Spleen (tissue), 13 donors: Measurements from ENCODE around the gene DEFB119. TPM values are rescaled to one million over a fixed set of nuclear protein-coding genes. Genes with fewer than 3 reads are reported as not detected.
"Not testable (repeated sequence)": the region's sequence is repeated elsewhere in the genome, so short reads cannot be mapped to it uniquely, and the experiment has no call there.

Experiments
- DNase-seq: peaks from one replicate; pipeline ENCODE4 v3.0.0-alpha.2; 2020
- H3K27ac ChIP-seq, 8 donors: fragments of 200-600 bp; sonication (generic) in 7 of 8; 1 replicate in 4 of 8; 2 replicates in 4 of 8; pipeline versions ENCODE4 v1.5.0 to v1.8.0; 2016 to 2021; ENCODE audit warnings: inconsistent platforms in 4 of 8, mild to moderate bottlenecking in 4 of 8, moderate library complexity in 1 of 8
- H3K27me3 ChIP-seq, 7 donors: fragments of 200-600 bp; sonication (generic) in 6 of 7; replicated peaks in 1 of 7; 1 replicate in 4 of 7; 2 replicates in 3 of 7; pipeline versions ENCODE4 v1.5.0 to v1.8.0; 2016 to 2021; ENCODE audit warnings: inconsistent platforms in 3 of 7, mild to moderate bottlenecking in 1 of 7
- H3K36me3 ChIP-seq, 6 donors: fragments of 200-600 bp; sonication (generic) in 5 of 6; 1 replicate in 4 of 6; 2 replicates in 2 of 6; pipeline versions ENCODE4 v1.5.0 to v1.8.0; 2016 to 2021; ENCODE audit warnings: inconsistent platforms in 2 of 6
- H3K4me1 ChIP-seq, 6 donors: fragments of 200-600 bp; sonication (generic) in 5 of 6; 1 replicate in 3 of 6; 2 replicates in 3 of 6; pipeline versions ENCODE4 v1.5.0 to v1.8.0; 2016 to 2021; ENCODE audit warnings: inconsistent platforms in 3 of 6
- H3K4me3 ChIP-seq, 8 donors: fragments of 200-600 bp; sonication (generic) in 7 of 8; 1 replicate in 4 of 8; 2 replicates in 4 of 8; pipeline versions ENCODE4 v1.5.0 to v1.8.0; 2016 to 2021; ENCODE audit warnings: inconsistent platforms in 4 of 8, mild to moderate bottlenecking in 4 of 8, moderate library complexity in 2 of 8
- H3K9me3 ChIP-seq, 8 donors: fragments of 200-600 bp; sonication (generic) in 7 of 8; 1 replicate in 4 of 8; 2 replicates in 4 of 8; pipeline versions ENCODE4 v1.5.0 to v1.8.0; 2016 to 2021; ENCODE audit warnings: inconsistent platforms in 4 of 8
- POLR2A ChIP-seq, 3 donors: fragments of 450-650 bp; IDR thresholded peaks; one replicate each; pipeline ENCODE4 v1.5.1; 2017; ENCODE audit warnings: antibody characterized with exemption in 3 of 3, mild to moderate bottlenecking in 1 of 3
- POLR2AphosphoS5 ChIP-seq, 3 donors: sonication (generic); formaldehyde crosslinking; IDR thresholded peaks; one replicate each; pipeline ENCODE4 v1.5.1; 2017; ENCODE audit warnings: antibody characterized with exemption in 3 of 3
- WGBS, 5 donors: extraction: QIAGEN DNeasy Blood & Tissue Kit in 3 of 5; methylation state at CpG; one replicate each; pipeline versions ENCODE4 v1.1.5 to v1.1.7; 2013 to 2018; 5-methylcytosine and 5-hydroxymethylcytosine counted together
- intact Hi-C: fragments of 100-400 bp; cut with DNase I; formaldehyde crosslinking; loops from one replicate; pipeline ENCODE4 v1.15.0; 2023; ENCODE audit warnings: low total_unique reads
- long read RNA-seq, 2 donors: transcript quantifications; one replicate each; lab custom pipeline, GENCODE V29; 2026
- polyA plus RNA-seq, 3 donors: library from polyadenylated mRNA; stranded (reverse); fragments of 200-250 nt; gene quantifications; one replicate each; pipeline ENCODE4 v1.2.1, GENCODE V29; 2013
- total RNA-seq, 7 donors: library from RNA; depleted of rRNA in 3 of 7; stranded (reverse); fragments of >200 nt in 3 of 7; fragmentation: NEBNext Ultra II Directional in 4 of 7; extraction: Animal tissue kit (Norgen Biotek cat#: 25700) in 4 of 7; gene quantifications; one replicate each; pipeline versions ENCODE4 v1.1.0 to v1.2.1, GENCODE V29; 2016 to 2021
- TF ChIP-seq, protein P1 (sequence below), 11 experiments: fragments of 200-600 bp in 7 of 11; fragments of 450-650 bp in 4 of 11; sonication (generic) in 4 of 11; IDR thresholded peaks in 8 of 11; conservative IDR thresholded peaks in 3 of 11; 1 replicate in 7 of 11; 2 replicates in 4 of 11; pipeline versions ENCODE4 v1.4.0 to v1.8.0; 2016 to 2021; ENCODE audit warnings: antibody characterized with exemption in 11 of 11, inconsistent platforms in 4 of 11, mild to moderate bottlenecking in 1 of 11
- donor health status: healthy with polysubstance abuse.
- donor health status: DM: no; HTN: no; CAD: no; lungs with moderate emphysema.
- donor health status: DM: no; HTN: no; CAD: no.
- donor health status: Bipolar disorder and iron deficiency.
- donor health status: healthy.
- donor health status: DM: no; HTN: no; CAD: no.
- donor health status: DM: yes; HTN: yes; CAD: no.

Gene DEFB119, protein sequence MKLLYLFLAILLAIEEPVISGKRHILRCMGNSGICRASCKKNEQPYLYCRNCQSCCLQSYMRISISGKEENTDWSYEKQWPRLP
- not detected for total RNA-seq
- polyA plus RNA-seq, result not detected
- long read RNA-seq, donor 1, result 0 reads
- long read RNA-seq, donor 2, result 0 reads

DNA sequence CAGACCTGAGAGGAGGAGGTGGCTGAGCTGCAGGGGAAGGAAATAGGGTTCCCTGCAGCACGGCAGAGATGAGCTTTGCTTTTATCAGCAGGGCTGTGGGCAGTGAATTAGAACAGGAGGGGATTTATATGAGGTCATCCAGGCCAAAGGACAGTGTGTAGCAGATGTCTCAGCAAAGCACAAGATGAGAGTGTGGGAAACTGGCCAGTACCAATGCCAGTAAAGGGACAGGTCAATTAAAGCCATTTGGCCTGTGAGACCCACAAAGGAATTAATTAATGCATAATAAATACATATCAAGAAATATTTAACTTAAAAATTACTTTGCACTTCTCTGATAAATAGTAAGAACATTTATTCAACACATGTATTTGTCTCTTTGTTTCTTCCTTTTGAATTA lies at the start of gene DEFB119:
Gene DEFB119 (minus strand): TSS at position 101 of the 400 bp plus-strand sequence. CDS start 107 bp downstream, outside the sequence.
- intact Hi-C loops, result no loop called here
- TF ChIP-seq POLR2A (IDR thresholded peaks at IDR 0.05) (no peak), POLR2AphosphoS5 (IDR thresholded peaks at IDR 0.05) (no peak)
- TF ChIP-seq, protein P1, sequence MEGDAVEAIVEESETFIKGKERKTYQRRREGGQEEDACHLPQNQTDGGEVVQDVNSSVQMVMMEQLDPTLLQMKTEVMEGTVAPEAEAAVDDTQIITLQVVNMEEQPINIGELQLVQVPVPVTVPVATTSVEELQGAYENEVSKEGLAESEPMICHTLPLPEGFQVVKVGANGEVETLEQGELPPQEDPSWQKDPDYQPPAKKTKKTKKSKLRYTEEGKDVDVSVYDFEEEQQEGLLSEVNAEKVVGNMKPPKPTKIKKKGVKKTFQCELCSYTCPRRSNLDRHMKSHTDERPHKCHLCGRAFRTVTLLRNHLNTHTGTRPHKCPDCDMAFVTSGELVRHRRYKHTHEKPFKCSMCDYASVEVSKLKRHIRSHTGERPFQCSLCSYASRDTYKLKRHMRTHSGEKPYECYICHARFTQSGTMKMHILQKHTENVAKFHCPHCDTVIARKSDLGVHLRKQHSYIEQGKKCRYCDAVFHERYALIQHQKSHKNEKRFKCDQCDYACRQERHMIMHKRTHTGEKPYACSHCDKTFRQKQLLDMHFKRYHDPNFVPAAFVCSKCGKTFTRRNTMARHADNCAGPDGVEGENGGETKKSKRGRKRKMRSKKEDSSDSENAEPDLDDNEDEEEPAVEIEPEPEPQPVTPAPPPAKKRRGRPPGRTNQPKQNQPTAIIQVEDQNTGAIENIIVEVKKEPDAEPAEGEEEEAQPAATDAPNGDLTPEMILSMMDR (IDR thresholded peaks at IDR 0.05 in 8 of 11, conservative IDR thresholded peaks at IDR 0.05 in 3 of 11), result no peak
- WGBS, 5 donors, result 34 to 52% (median 40%) methylated on average over 1 of the region's 1 CpG
- H3K9me3 ChIP-seq, result no peaks in the 10 kb centered on the region
- no peaks in the 10 kb centered on the region for H3K36me3 ChIP-seq
- no peak within 1 kb of the TSS for H3K27ac ChIP-seq
- peaks cover 0 to 32% (median 0%) of the 10 kb centered on the region in 7 donors for H3K27me3 ChIP-seq
- H3K4me3 ChIP-seq, result no peak within 1 kb of the TSS
- no peak for DNase-seq
- H3K4me1 ChIP-seq, result no peaks in the 10 kb centered on the region

DNA sequence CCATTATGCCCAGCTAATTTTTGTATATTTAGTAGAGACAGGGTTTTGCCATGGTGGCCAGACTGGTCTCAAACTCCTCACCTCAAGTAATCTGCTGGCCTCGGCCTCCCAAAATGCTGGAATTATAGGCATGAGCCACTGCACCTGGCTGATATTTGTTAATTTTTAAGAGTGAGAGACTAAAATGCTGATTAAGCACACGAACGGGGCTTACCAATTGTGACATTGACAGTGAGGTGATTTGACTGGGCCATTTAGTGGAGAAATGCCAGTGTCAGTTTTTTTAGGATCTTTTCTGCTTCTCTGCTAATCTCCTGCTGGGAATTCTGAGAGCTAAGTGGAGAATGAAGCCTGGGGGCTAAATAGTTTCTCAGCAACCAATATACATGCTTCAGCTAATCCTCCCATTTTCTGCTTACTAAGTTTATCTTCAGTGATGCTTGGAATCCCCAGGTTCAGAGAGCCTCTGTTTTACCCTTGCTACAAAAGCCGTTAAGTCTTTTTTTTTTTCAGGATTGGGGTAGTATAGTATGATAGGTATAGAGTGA lies 40.3 kb upstream of the DEFB119 start:
- intact Hi-C loops, result no loop called here
- Histone ChIP-seq H3K27ac (peak overlapping the region in 5 of 8 donors; percentile 27 to 64 (median 40)), H3K9me3 (peaks cover 0 to 11% (median 0%) of the 10 kb centered on the region in 8 donors), H3K4me3 (no peak overlapping the region), H3K4me1 (peaks cover 0 to 4% (median 0%) of the 10 kb centered on the region in 6 donors), H3K36me3 (no peaks in the 10 kb centered on the region), H3K27me3 (peaks cover 0 to 4% (median 0%) of the 10 kb centered on the region in 7 donors)
- no peak for DNase-seq
- WGBS, 5 donors, result 59 to 77% (median 63%) methylated on average over 4 of the region's 4 CpGs
- TF ChIP-seq POLR2A (IDR thresholded peaks at IDR 0.05) (no peak), POLR2AphosphoS5 (IDR thresholded peaks at IDR 0.05) (no peak)
- TF ChIP-seq, protein P1 (IDR thresholded peaks at IDR 0.05 in 8 of 11, conservative IDR thresholded peaks at IDR 0.05 in 3 of 11), result no peak

DNA sequence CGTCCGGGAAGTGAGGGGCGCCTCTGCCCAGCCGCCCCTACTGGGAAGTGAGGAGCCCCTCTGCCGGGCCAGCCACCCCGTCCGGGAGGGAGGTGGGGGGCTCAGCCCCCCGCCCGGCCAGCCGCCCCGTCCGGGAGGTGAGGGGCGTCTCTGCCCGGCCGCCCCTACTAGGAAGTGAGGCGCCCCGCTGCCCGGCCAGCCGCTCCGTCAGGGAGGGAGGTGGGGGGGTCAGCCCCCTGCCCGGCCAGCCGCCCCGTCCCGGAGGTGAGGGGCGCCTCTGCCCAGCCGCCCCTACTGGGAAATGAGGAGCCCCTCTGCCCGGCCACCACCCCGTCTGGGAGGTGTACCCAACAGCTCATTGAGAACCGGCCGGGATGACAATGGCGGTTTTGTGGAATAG lies 37.2 kb upstream of the DEFB119 start:
- peaks cover 0 to 11% (median 0%) of the 10 kb centered on the region in 8 donors for H3K9me3 ChIP-seq
- intact Hi-C loops, H3K4me3 ChIP-seq, DNase-seq, H3K27me3 ChIP-seq, H3K27ac ChIP-seq, H3K4me1 ChIP-seq, H3K36me3 ChIP-seq: not testable (repeated sequence)
- 91 to 98% (median 93%) methylated on average over 7 to 31 of the region's 31 CpGs for WGBS, 5 donors

DNA sequence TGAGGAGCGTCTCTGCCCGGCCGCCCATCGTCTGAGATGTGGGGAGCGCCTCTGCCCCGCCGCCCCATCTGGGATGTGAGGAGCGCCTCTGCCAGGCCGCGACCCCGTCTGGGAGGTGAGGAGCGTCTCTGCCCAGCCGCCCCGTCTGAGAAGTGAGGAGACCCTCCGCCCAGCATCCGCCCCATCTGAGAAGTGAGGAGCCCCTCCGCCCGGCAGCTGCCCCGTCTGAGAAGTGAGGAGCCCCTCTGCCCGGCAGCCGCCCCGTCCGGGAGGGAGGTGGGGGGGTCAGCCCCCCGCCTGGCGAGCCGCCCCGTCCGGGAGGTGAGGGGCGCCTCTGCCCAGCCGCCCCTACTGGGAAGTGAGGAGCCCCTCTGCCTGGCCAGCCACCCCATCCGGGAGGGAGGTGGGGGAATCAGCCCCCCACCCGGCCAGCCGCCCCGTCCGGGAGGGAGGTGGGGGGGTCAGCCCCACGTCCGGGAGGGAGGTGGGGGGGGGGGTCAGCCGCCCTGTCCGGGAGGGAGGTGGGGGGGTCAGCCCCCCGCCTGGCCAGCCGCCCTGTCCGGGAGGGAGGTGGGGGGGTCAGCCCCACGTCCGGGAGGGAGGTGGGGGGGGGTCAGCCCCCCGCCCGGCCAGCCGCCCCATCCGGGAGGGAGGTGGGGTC lies 36.6 kb upstream of the DEFB119 start:
- H3K4me1 ChIP-seq, DNase-seq, H3K27ac ChIP-seq, H3K27me3 ChIP-seq, H3K4me3 ChIP-seq, H3K36me3 ChIP-seq, intact Hi-C loops: not testable (repeated sequence)
- peaks cover 0 to 11% (median 0%) of the 10 kb centered on the region in 8 donors for H3K9me3 ChIP-seq
- 91 to 98% (median 95%) methylated on average over 6 to 45 of the region's 48 CpGs; no CpG with 5 or more reads in 1 of the 5 donors for WGBS, 5 donors

DNA sequence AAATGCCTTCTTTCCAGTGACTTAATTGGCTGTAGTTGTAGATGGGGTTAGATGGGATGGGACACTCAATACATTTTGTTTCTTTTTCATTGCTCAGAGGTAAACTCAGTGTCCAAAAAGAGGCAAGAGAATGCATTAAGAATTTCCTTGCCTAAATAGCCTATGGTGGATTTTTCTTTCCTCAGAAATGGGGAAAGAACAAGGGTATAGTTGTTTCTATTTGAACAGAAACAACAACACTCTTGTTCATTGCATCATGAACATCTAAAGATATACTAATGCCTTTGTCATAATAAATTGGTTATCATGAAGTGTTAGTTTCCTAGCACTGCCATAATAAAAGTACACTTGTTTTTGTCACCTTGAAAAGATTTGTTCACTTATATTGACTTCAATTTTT lies 35.4 kb upstream of the DEFB119 start:
- intact Hi-C loops, result no loop called here
- Histone ChIP-seq H3K27ac (no peak overlapping the region), H3K4me3 (no peak overlapping the region), H3K36me3 (no peaks in the 10 kb centered on the region), H3K27me3 (peaks cover 0 to 9% (median 0%) of the 10 kb centered on the region in 7 donors), H3K4me1 (peaks cover 0 to 4% (median 0%) of the 10 kb centered on the region in 6 donors), H3K9me3 (peaks cover 0 to 11% (median 0%) of the 10 kb centered on the region in 8 donors)
- TF ChIP-seq POLR2AphosphoS5 (IDR thresholded peaks at IDR 0.05) (no peak), POLR2A (IDR thresholded peaks at IDR 0.05) (no peak)
- TF ChIP-seq, protein P1 (IDR thresholded peaks at IDR 0.05 in 8 of 11, conservative IDR thresholded peaks at IDR 0.05 in 3 of 11), result no peak
- DNase-seq, result no peak
